H9 (cell line): ENCODE results near the gene RALGAPA2. TPM values are rescaled to one million over a fixed set of nuclear protein-coding genes. Genes with fewer than 3 reads are reported as not detected.

Source experiments
- DNase-seq: peaks from one replicate; pipeline ENCODE4 v3.0.0-alpha.2; 2017
- H2AFZ ChIP-seq: one replicate; pipeline ENCODE4 v1.6.1; 2013; ENCODE audit warnings: mild to moderate bottlenecking, low read length, control low read depth, moderate library complexity
- H2AK5ac ChIP-seq: 2 replicates; pipeline ENCODE4 v1.6.1; 2013; ENCODE audit warnings: low read length, control low read depth, mixed read lengths; ENCODE audit not compliant: insufficient read length
- H2BK120ac ChIP-seq: one replicate; pipeline ENCODE4 v1.6.1; 2013; ENCODE audit warnings: low read depth, mild to moderate bottlenecking, low read length, control low read depth, inconsistent platforms; ENCODE audit not compliant: poor library complexity, severe bottlenecking
- H2BK12ac ChIP-seq: 2 replicates; pipeline ENCODE4 v1.6.1; 2013; ENCODE audit warnings: low read length, control low read depth, mixed read lengths, low read depth; ENCODE audit not compliant: insufficient read length
- H2BK15ac ChIP-seq: 2 replicates; pipeline ENCODE4 v1.6.1; 2013; ENCODE audit warnings: low read depth, low read length, control low read depth
- H2BK20ac ChIP-seq: one replicate; pipeline ENCODE4 v1.6.1; 2013; ENCODE audit warnings: low read depth, mild to moderate bottlenecking, low read length, control low read depth, inconsistent platforms; ENCODE audit not compliant: poor library complexity, severe bottlenecking
- H2BK5ac ChIP-seq: 2 replicates; pipeline ENCODE4 v1.6.1; 2013; ENCODE audit warnings: low read length, control low read depth, mixed read lengths; ENCODE audit not compliant: insufficient read length
- H3K14ac ChIP-seq: 2 replicates; pipeline ENCODE4 v1.6.1; 2013; ENCODE audit warnings: low read length, control low read depth; ENCODE audit not compliant: insufficient read depth
- H3K18ac ChIP-seq: 2 replicates; pipeline ENCODE4 v1.6.1; 2013; ENCODE audit warnings: low read depth, mild to moderate bottlenecking, mixed read lengths, low read length, control low read depth; ENCODE audit not compliant: insufficient read length
- H3K23ac ChIP-seq: 2 replicates; pipeline ENCODE4 v1.6.1; 2013; ENCODE audit warnings: low read length, control low read depth, mixed read lengths, low read depth; ENCODE audit not compliant: insufficient read length
- H3K23me2 ChIP-seq: 2 replicates; pipeline ENCODE4 v1.6.1; 2013; ENCODE audit warnings: low read depth, mild to moderate bottlenecking, mixed read lengths, low read length, control low read depth; ENCODE audit not compliant: insufficient read length, poor library complexity, severe bottlenecking
- H3K27ac ChIP-seq: 2 replicates; pipeline ENCODE4 v1.5.1; 2013; ENCODE audit warnings: low read length, control low read depth, mixed read lengths, low read depth; ENCODE audit not compliant: insufficient read length
- H3K27me3 ChIP-seq: 2 replicates; pipeline ENCODE4 v1.6.1; 2013; ENCODE audit warnings: low read length, control low read depth, inconsistent platforms; ENCODE audit not compliant: insufficient read depth
- H3K4ac ChIP-seq: 2 replicates; pipeline ENCODE4 v1.6.1; 2013; ENCODE audit warnings: low read depth, mild to moderate bottlenecking, control low read depth, inconsistent platforms, low read length, moderate library complexity
- H3K4me1 ChIP-seq: 2 replicates; pipeline ENCODE4 v1.6.1; 2013; ENCODE audit warnings: low read length, control low read depth, inconsistent platforms; ENCODE audit not compliant: insufficient read depth
- H3K4me2 ChIP-seq: 2 replicates; pipeline ENCODE4 v1.6.1; 2013; ENCODE audit warnings: low read length, control low read depth, mixed read lengths; ENCODE audit not compliant: insufficient read length, insufficient read depth
- H3K56ac ChIP-seq: 2 replicates; pipeline ENCODE4 v1.6.1; 2013; ENCODE audit warnings: low read depth, mild to moderate bottlenecking, mixed read lengths, low read length, control low read depth; ENCODE audit not compliant: insufficient read length
- H3K79me1 ChIP-seq: 2 replicates; pipeline ENCODE4 v1.6.1; 2013; ENCODE audit warnings: low read depth, mild to moderate bottlenecking, moderate library complexity, low read length, control low read depth, inconsistent platforms; ENCODE audit not compliant: insufficient read depth, poor library complexity, severe bottlenecking
- H3K79me2 ChIP-seq: 2 replicates; pipeline ENCODE4 v1.6.1; 2013; ENCODE audit warnings: low read length, control low read depth, inconsistent platforms; ENCODE audit not compliant: insufficient read depth
- H3K9ac ChIP-seq: 2 replicates; pipeline ENCODE4 v1.6.1; 2013; ENCODE audit warnings: low read length, control low read depth, mixed read lengths; ENCODE audit not compliant: insufficient read length; ENCODE audit errors: extremely low read depth
- H3K9me3 ChIP-seq: one replicate; pipeline ENCODE4 v1.6.1; 2013; ENCODE audit warnings: low read depth, low read length, inconsistent platforms; ENCODE audit not compliant: control insufficient read depth
- H3T11ph ChIP-seq: one replicate; pipeline ENCODE4 v1.6.1; 2013; ENCODE audit warnings: mild to moderate bottlenecking, low read length, control low read depth, inconsistent platforms
- H4K20me1 ChIP-seq: one replicate; pipeline ENCODE4 v1.6.1; 2013; ENCODE audit not compliant: control insufficient read depth, insufficient read length, insufficient read depth
- H4K5ac ChIP-seq: 2 replicates; pipeline ENCODE4 v1.6.1; 2013; ENCODE audit warnings: low read depth, mild to moderate bottlenecking, mixed read lengths, low read length, control low read depth; ENCODE audit not compliant: insufficient read length
- H4K8ac ChIP-seq: replicated peaks from 2 replicates; pipeline ENCODE4 v1.6.1; 2013; ENCODE audit warnings: low read length, control low read depth, mixed read lengths, low read depth; ENCODE audit not compliant: insufficient read length
- H4K91ac ChIP-seq: 2 replicates; pipeline ENCODE4 v1.6.1; 2013; ENCODE audit warnings: low read depth, mild to moderate bottlenecking, moderate library complexity, mixed read lengths, low read length, control low read depth; ENCODE audit not compliant: insufficient read length
- H3K27ac Mint-ChIP-seq, 3 experiments: 2 replicates in 2 of 3; 3 replicates in 1 of 3; pipeline ENCODE4 v1.8.0; 2020 to 2021; ENCODE audit warnings: mixed read lengths in 3 of 3, mild to moderate bottlenecking in 1 of 3, moderate library complexity in 1 of 3
- H3K27me3 Mint-ChIP-seq: 2 replicates; pipeline ENCODE4 v1.8.0; 2021; ENCODE audit warnings: low read depth, mild to moderate bottlenecking, moderate library complexity, mixed read lengths
- H3K36me3 Mint-ChIP-seq, 3 experiments: 2 replicates in 2 of 3; 3 replicates in 1 of 3; pipeline ENCODE4 v1.8.0; 2020 to 2021; ENCODE audit warnings: low read depth in 3 of 3, mixed read lengths in 3 of 3; ENCODE audit not compliant: insufficient read depth in 1 of 3
- H3K4me1 Mint-ChIP-seq, 2 experiments: 2 replicates each; pipeline ENCODE4 v1.8.0; 2020; ENCODE audit warnings: mixed read lengths in 2 of 2
- H3K4me3 Mint-ChIP-seq, 2 experiments: 2 replicates in 1 of 2; 3 replicates in 1 of 2; pipeline ENCODE4 v1.8.0; 2020 to 2021; ENCODE audit warnings: mild to moderate bottlenecking in 2 of 2, mixed read lengths in 2 of 2, moderate library complexity in 1 of 2
- H3K9me3 Mint-ChIP-seq, 2 experiments: 2 replicates in 1 of 2; 3 replicates in 1 of 2; pipeline ENCODE4 v1.8.0; 2020; ENCODE audit warnings: mild to moderate bottlenecking in 2 of 2, mixed read lengths in 2 of 2, moderate library complexity in 1 of 2
- WGBS: extraction: QIAGEN DNeasy Blood & Tissue Kit; methylation state at CpG from one replicate; pipeline ENCODE4 v1.1.7; 2013; ENCODE audit warnings: missing lambda C conversion rate, low lambda C conversion rate, mixed read lengths; ENCODE audit not compliant: insufficient read length; ENCODE audit errors: extremely low coverage; 5-methylcytosine and 5-hydroxymethylcytosine counted together
- total RNA-seq: library from RNA; stranded (reverse); gene quantifications from 2 replicates; pipeline ENCODE4 v1.2.1, GENCODE V29; 2021
- TF ChIP-seq, protein P1 (sequence below): fragments of 200-600 bp; sonication (generic); conservative IDR thresholded peaks from 3 replicates; pipeline ENCODE4 v1.8.0; 2021; ENCODE audit warnings: antibody characterized with exemption, mild to moderate bottlenecking

Gene RALGAPA2
- total RNA-seq, 1 experiment from 2014 or later = 16.6 TPM

- Mint-ChIP-seq H3K9me3 (no peaks in the 10 kb centered on the region), H3K36me3 (peaks cover 19 to 37% (median 27%) of the 10 kb centered on the region in 3 experiments; a peak in 6 of 7 replicates), H3K27ac (no peak overlapping the region), H3K4me3 (no peak overlapping the region), H3K4me1 (peaks cover 0 to 3% of the 10 kb centered on the region in 2 experiments; a peak in 1 of 4 replicates), H3K27me3 (peaks cover 1% of the 10 kb centered on the region; the same call in 1 of the 2 replicates)
- H2BK5ac ChIP-seq = no peak overlapping the region
- H3K56ac ChIP-seq = no peak overlapping the region
- no peak overlapping the region for H3K23ac ChIP-seq
- H3K9me3 ChIP-seq = no peaks in the 10 kb centered on the region
- no peak overlapping the region for H2BK20ac ChIP-seq
- no peak overlapping the region for H2BK12ac ChIP-seq
- no peak overlapping the region for H2BK120ac ChIP-seq
- H4K91ac ChIP-seq = no peak overlapping the region
- H2AFZ ChIP-seq = no peak overlapping the region
- TF ChIP-seq, protein P1, sequence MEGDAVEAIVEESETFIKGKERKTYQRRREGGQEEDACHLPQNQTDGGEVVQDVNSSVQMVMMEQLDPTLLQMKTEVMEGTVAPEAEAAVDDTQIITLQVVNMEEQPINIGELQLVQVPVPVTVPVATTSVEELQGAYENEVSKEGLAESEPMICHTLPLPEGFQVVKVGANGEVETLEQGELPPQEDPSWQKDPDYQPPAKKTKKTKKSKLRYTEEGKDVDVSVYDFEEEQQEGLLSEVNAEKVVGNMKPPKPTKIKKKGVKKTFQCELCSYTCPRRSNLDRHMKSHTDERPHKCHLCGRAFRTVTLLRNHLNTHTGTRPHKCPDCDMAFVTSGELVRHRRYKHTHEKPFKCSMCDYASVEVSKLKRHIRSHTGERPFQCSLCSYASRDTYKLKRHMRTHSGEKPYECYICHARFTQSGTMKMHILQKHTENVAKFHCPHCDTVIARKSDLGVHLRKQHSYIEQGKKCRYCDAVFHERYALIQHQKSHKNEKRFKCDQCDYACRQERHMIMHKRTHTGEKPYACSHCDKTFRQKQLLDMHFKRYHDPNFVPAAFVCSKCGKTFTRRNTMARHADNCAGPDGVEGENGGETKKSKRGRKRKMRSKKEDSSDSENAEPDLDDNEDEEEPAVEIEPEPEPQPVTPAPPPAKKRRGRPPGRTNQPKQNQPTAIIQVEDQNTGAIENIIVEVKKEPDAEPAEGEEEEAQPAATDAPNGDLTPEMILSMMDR = no peak
- no peak overlapping the region for H3K4me2 ChIP-seq
- no peaks in the 10 kb centered on the region for H3K27me3 ChIP-seq
- no peak overlapping the region for H3T11ph ChIP-seq
- no peaks in the 10 kb centered on the region for H3K23me2 ChIP-seq
- H3K79me1 ChIP-seq = no peaks in the 10 kb centered on the region
- no peak overlapping the region for H4K8ac ChIP-seq
- H3K27ac ChIP-seq = no peak overlapping the region
- H4K5ac ChIP-seq = no peak overlapping the region
- H3K14ac ChIP-seq = no peak overlapping the region
- no peak overlapping the region for H2BK15ac ChIP-seq
- no peak for DNase-seq
- no CpG with 5 or more reads among the region's 2 CpGs for WGBS
- H3K18ac ChIP-seq = no peak overlapping the region
- no peaks in the 10 kb centered on the region for H3K4me1 ChIP-seq
- H3K79me2 ChIP-seq = no peaks in the 10 kb centered on the region
- no peak overlapping the region for H2AK5ac ChIP-seq
- no peaks in the 10 kb centered on the region for H4K20me1 ChIP-seq
- no peak overlapping the region for H3K9ac ChIP-seq
- no peak overlapping the region for H3K4ac ChIP-seq
Observed at GRCh38 chr20:20632644-20633043, 79.8 kb downstream of the RALGAPA2 start.
